ENCODE measurements around the gene TEAD2. TPM values are rescaled to one million over a fixed set of nuclear protein-coding genes. Genes with fewer than 3 reads are reported as not detected.

Gene TEAD2
- total and polyA plus RNA-seq, 9 of the 15 experiments (the other 6 are each of a cell fraction or from before 2014, with no cell fraction given), result 1.6 to 27.0 (median 13.9) TPM

DNA sequence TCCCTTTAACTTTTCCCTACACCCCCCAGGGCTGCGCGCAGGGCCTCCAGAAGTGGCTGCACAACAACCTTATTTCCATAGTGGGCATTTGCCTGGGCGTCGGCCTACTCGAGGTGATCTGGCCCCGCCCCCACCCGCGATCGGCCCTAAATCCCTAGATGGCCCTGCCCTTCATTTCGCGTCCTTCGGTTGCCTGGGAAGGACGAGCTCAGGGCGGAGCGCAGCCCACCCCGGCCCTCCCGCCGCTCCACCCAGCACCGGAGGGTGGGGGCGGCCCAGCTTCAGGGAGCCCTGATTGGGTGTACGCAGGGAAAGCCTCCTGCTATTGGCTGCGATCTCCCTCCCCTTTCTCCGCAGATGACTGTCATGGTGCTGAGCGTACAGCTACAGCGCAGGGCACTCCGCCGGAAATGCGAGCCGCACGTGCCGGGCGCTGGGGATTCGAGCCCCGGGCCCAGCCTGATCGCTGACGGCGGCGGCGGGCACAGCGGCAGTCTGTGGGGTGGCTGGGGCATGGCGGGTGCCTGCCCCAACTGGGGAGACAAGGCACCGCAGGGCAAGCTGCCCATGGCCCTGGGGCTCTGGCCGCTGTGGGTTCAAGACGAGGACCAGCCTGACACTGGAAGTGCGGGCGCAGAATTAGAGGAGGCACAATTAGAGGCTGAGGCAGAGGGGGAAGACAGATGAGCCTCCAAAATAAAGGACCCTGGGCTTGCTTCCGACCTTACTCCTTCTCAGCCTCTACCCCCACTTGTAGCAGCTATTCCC, 22.7 kb downstream of the TEAD2 start (continued):
- TF ChIP-seq, protein P1, sequence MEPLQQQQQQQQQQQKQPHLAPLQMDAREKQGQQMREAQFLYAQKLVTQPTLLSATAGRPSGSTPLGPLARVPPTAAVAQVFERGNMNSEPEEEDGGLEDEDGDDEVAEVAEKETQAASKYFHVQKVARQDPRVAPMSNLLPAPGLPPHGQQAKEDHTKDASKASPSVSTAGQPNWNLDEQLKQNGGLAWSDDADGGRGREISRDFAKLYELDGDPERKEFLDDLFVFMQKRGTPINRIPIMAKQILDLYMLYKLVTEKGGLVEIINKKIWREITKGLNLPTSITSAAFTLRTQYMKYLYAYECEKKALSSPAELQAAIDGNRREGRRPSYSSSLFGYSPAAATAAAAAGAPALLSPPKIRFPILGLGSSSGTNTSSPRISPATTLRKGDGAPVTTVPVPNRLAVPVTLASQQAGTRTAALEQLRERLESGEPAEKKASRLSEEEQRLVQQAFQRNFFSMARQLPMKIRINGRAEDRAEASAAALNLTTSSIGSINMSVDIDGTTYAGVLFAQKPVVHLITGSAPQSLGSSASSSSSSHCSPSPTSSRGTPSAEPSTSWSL (CRISPR knock-in tag; IDR thresholded peaks at IDR 0.05; ENCODE audit: borderline replicate concordance), result no peak
- TF ChIP-seq, protein P2, sequence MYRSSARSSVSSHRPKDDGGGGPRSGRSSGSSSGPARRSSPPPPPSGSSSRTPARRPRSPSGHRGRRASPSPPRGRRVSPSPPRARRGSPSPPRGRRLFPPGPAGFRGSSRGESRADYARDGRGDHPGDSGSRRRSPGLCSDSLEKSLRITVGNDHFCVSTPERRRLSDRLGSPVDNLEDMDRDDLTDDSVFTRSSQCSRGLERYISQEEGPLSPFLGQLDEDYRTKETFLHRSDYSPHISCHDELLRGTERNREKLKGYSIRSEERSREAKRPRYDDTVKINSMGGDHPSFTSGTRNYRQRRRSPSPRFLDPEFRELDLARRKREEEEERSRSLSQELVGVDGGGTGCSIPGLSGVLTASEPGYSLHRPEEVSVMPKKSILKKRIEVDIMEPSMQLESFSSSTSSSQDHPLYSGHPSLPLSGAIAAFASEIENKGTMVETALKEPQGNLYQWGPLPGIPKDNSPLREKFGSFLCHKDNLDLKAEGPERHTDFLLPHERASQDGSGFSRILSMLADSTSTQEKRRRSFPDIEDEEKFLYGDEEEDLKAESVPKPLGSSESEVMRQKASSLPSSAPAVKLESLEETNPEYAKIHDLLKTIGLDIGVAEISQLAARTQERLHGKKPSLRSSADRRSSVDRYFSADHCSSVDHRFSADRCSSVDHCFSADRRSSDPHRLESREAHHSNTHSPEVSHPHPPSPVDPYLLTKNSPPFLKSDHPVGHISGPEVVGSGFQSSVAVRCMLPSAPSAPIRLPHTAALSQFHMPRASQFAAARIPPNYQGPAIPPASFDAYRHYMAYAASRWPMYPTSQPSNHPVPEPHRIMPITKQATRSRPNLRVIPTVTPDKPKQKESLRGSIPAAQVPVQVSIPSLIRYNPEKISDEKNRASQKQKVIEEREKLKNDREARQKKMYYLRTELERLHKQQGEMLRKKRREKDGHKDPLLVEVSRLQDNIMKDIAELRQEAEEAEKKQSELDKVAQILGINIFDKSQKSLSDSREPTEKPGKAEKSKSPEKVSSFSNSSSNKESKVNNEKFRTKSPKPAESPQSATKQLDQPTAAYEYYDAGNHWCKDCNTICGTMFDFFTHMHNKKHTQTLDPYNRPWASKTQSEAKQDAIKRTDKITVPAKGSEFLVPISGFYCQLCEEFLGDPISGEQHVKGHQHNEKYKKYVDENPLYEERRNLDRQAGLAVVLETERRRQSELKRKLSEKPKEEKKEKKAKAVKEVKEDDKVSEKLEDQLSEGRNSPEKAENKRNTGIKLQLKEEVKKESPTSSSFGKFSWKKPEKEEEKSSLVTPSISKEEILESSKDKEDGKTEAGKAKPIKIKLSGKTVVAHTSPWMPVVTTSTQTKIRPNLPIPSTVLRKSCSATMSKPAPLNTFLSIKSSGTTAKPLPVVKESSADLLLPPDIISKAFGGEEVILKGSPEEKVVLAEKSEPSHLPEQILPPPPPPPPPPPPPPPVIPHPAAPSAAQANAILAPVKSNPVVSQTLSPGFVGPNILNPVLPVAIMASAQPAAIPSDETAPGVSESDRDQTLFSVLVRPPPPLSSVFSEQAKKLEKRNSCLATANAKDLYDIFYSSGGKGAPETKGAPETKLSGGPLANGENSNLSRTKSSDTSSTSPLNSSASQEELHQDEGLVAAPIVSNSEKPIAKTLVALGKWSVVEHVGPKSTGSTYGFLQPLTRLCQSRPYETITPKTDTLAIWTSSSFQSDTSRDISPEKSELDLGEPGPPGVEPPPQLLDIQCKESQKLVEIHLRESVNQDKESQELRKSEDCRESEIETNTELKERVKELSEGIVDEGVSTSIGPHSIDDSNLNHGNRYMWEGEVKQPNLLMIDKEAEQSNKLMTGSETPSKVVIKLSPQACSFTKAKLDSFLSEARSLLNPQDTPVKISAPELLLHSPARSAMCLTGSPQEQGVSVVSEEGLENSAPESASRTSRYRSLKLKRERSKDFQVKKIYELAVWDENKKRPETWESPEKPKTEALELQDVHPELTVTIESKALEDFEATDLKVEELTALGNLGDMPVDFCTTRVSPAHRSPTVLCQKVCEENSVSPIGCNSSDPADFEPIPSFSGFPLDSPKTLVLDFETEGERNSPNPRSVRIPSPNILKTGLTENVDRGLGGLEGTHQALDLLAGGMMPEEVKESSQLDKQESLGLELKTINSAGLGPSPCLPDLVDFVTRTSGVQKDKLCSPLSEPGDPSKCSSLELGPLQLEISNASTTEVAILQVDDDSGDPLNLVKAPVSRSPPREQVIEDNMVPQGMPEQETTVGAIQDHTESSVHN (IDR thresholded peaks at IDR 0.05; ENCODE audit: borderline replicate concordance in 1 of 2, low read depth in 1 of 2), result no peak
- no peak for TF ChIP-seq ZNF740 (CRISPR knock-in tag; IDR thresholded peaks at IDR 0.05)
- TF ChIP-seq ZNF740 (tag; IDR thresholded peaks at IDR 0.05), result peak in 1 of 2 experiments; percentile 31; a peak in 1 of 4 replicates
- peak; percentile 61 for TF ChIP-seq L3MBTL2 (IDR thresholded peaks at IDR 0.05)
- peak; percentile 38 for TF ChIP-seq NFYB (IDR thresholded peaks at IDR 0.05; ENCODE audit: extremely low read depth, insufficient read length)
- no peak for TF ChIP-seq RBBP5 (IDR thresholded peaks at IDR 0.05; ENCODE audit: borderline replicate concordance, insufficient read depth, low read length, poor library complexity, severe bottlenecking)
- TF ChIP-seq ZFP36 (IDR thresholded peaks at IDR 0.05; ENCODE audit: low read depth, low read length, partially characterized antibody), result no peak
- no peak for TF ChIP-seq NONO (IDR thresholded peaks at IDR 0.05; ENCODE audit: low read depth in 2 of 2, low read length in 1 of 2)
- TF ChIP-seq POLR2G (IDR thresholded peaks at IDR 0.05; ENCODE audit: low read depth, low read length), result peak; percentile 70
- peak; percentile 22 to 59; a peak in 2 of 4 replicates for TF ChIP-seq MAZ (CRISPR knock-in tag; conservative IDR thresholded peaks at IDR 0.05 in 1 of 2, IDR thresholded peaks at IDR 0.05 in 1 of 2)
- TF ChIP-seq RFX1 (IDR thresholded peaks at IDR 0.05), result no peak
- peak; percentile 68 for TF ChIP-seq RBFOX2 (IDR thresholded peaks at IDR 0.05; ENCODE audit: low read depth, low read length)
- no peak for TF ChIP-seq SNAPC5 (CRISPR knock-in tag; IDR thresholded peaks at IDR 0.05)
- no peak for TF ChIP-seq GTF2E2 (tag; IDR thresholded peaks at IDR 0.05)

Data from K562 (cell line).